ENCODE data around the gene TEPSIN.

Gene TEPSIN

DNA sequence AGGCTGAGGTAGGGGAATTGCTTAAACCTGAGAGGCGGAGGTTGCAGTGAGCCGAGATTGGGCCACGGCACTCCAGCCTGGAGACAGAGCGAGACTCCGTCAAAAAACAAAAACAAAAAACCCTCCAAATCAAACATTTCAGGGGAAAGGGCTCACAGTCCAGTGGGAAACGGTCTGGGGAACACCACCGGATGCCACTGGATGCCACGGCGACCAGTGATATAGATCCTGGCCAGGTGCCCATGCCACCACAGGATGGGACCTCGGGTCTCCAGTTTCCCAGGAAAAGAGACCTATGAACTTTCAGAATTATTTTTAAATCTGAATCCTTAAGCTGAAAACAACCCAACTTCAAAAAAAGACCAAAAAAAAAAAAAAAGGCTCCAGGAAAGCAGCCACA is 28.4 kb downstream of the TEPSIN start:
- Histone ChIP-seq H3K27me3 (ENCODE audit: control insufficient read depth in 1 of 2, insufficient read depth in 2 of 2, low read length in 2 of 2) (no peaks in the 10 kb centered on the region), H3K36me3 (ENCODE audit: control insufficient read depth in 1 of 2, insufficient read depth in 2 of 2, low read length in 2 of 2) (peaks cover 0 to 11% of the 10 kb centered on the region in 2 donors), H3K27ac (ENCODE audit: low read depth, low read length) (no peak overlapping the region), H3K9ac (ENCODE audit: low read depth in 1 of 2, low read length in 2 of 2) (no peak overlapping the region), H3K4me3 (ENCODE audit: low read depth in 1 of 2, low read length in 2 of 2) (no peak overlapping the region), H3K4me1 (ENCODE audit: control insufficient read depth in 1 of 2, insufficient read depth in 2 of 2, low read length in 2 of 2) (no peaks in the 10 kb centered on the region), H3K9me3 (ENCODE audit: control insufficient read depth in 1 of 2, low read length in 2 of 2) (no peaks in the 10 kb centered on the region)

GRCh38 chr17:81209141-81209540 is 29.7 kb downstream of the TEPSIN start:
- no peaks in the 10 kb centered on the region for H3K27me3 ChIP-seq (ENCODE audit: control insufficient read depth in 1 of 2, insufficient read depth in 2 of 2, low read length in 2 of 2)
- H3K9me3 ChIP-seq (ENCODE audit: control insufficient read depth in 1 of 2, low read length in 2 of 2): no peaks in the 10 kb centered on the region
- H3K4me1 ChIP-seq (ENCODE audit: control insufficient read depth in 1 of 2, insufficient read depth in 2 of 2, low read length in 2 of 2): no peaks in the 10 kb centered on the region
- no peak overlapping the region for H3K9ac ChIP-seq (ENCODE audit: low read depth in 1 of 2, low read length in 2 of 2)
- H3K4me3 ChIP-seq (ENCODE audit: low read depth in 1 of 2, low read length in 2 of 2): no peak overlapping the region
- no peak overlapping the region for H3K27ac ChIP-seq (ENCODE audit: low read depth, low read length)
- peaks cover 0 to 11% of the 10 kb centered on the region in 2 donors for H3K36me3 ChIP-seq (ENCODE audit: control insufficient read depth in 1 of 2, insufficient read depth in 2 of 2, low read length in 2 of 2)

- no peaks in the 10 kb centered on the region for H3K27me3 ChIP-seq (ENCODE audit: control insufficient read depth in 1 of 2, insufficient read depth in 2 of 2, low read length in 2 of 2)
Measured at GRCh38 chr17:81208651-81209050, 30.2 kb downstream of the TEPSIN start.

DNA sequence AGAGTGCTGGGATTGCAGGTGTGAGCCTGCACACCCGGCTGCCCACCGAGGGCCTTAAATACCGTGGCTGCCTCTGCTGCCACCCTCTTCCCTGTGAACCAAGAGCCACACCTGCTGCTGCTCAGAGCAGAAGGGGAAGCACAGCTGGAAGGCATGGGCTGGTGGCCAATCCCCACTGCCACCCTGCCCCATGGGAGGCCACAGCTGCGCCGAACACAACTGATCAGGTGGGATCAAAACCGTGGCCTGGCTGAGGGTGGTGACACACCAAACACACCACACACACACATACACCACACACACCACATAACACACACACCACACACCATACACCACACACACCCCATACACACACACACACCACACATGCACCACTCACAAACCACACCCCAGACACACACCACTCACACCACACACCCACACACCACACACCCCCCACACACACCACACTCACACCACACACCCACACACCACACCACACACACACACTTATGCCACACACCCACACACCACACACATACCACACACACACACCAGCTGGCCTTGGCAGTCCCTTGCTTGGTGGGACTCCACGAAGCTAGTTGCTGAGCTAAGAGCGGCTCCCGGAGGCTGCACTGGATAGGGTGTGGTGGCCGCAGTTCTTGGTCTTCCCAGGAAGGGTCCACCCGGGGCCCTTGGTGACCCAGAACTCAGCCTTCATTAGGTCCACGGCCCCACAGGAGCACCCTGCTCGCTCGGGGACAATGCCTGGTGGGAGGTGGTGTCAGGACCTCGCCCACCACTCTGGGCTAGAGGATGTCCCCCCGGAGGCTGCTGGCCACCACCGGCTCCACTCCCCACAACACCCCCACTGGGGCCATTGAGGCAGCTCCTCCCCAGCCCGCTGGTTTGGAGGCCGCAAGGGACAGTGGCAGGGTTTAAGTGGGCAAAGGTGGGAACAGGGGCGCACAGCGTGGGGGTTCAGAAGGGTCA is 31.0 kb downstream of the TEPSIN start:
- Histone ChIP-seq H3K27me3 (ENCODE audit: control insufficient read depth in 1 of 2, insufficient read depth in 2 of 2, low read length in 2 of 2) (no peaks in the 10 kb centered on the region), H3K4me1 (ENCODE audit: control insufficient read depth in 1 of 2, insufficient read depth in 2 of 2, low read length in 2 of 2) (no peaks in the 10 kb centered on the region), H3K4me3 (ENCODE audit: low read depth in 1 of 2, low read length in 2 of 2) (no peak overlapping the region), H3K36me3 (ENCODE audit: control insufficient read depth in 1 of 2, insufficient read depth in 2 of 2, low read length in 2 of 2) (peaks cover 0 to 11% of the 10 kb centered on the region in 2 donors), H3K9me3 (ENCODE audit: control insufficient read depth in 1 of 2, low read length in 2 of 2) (no peaks in the 10 kb centered on the region), H3K9ac (ENCODE audit: low read depth in 1 of 2, low read length in 2 of 2) (no peak overlapping the region), H3K27ac (ENCODE audit: low read depth, low read length) (no peak overlapping the region)

More at GRCh38 chr17:81208651-81209050, 30.2 kb downstream of the TEPSIN start:
- Histone ChIP-seq H3K9me3 (ENCODE audit: control insufficient read depth in 1 of 2, low read length in 2 of 2) (no peaks in the 10 kb centered on the region), H3K4me3 (ENCODE audit: low read depth in 1 of 2, low read length in 2 of 2) (no peak overlapping the region), H3K36me3 (ENCODE audit: control insufficient read depth in 1 of 2, insufficient read depth in 2 of 2, low read length in 2 of 2) (peaks cover 0 to 11% of the 10 kb centered on the region in 2 donors), H3K4me1 (ENCODE audit: control insufficient read depth in 1 of 2, insufficient read depth in 2 of 2, low read length in 2 of 2) (no peaks in the 10 kb centered on the region), H3K27ac (ENCODE audit: low read depth, low read length) (no peak overlapping the region), H3K9ac (ENCODE audit: low read depth in 1 of 2, low read length in 2 of 2) (no peak overlapping the region)

DNA sequence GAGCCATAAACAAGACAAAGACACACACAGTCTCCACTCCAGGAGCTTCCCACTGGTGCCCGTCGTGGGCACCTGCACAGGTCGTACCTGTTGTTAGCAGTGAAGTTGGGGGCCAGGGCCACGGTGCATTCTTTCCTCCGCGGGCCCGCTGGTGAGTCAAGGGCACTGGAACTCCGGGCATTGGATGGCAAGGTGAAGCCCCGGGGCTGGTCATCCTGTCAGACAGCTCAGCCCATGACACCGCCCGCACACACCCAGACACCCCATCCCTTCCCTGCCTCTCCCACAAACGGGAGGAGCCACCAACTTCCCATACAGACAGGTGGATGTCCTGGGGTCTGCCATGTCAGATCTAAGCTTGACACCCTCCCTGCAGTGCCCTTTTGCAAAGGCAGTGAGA is 32.2 kb downstream of the TEPSIN start:
- H3K4me3 ChIP-seq (ENCODE audit: low read depth in 1 of 2, low read length in 2 of 2): no peak overlapping the region
- H3K27me3 ChIP-seq (ENCODE audit: control insufficient read depth in 1 of 2, insufficient read depth in 2 of 2, low read length in 2 of 2): no peaks in the 10 kb centered on the region
- no peaks in the 10 kb centered on the region for H3K4me1 ChIP-seq (ENCODE audit: control insufficient read depth in 1 of 2, insufficient read depth in 2 of 2, low read length in 2 of 2)
- H3K27ac ChIP-seq (ENCODE audit: low read depth, low read length): no peak overlapping the region
- H3K36me3 ChIP-seq (ENCODE audit: control insufficient read depth in 1 of 2, insufficient read depth in 2 of 2, low read length in 2 of 2): peaks cover 0 to 11% of the 10 kb centered on the region in 2 donors
- no peak overlapping the region for H3K9ac ChIP-seq (ENCODE audit: low read depth in 1 of 2, low read length in 2 of 2)
- no peaks in the 10 kb centered on the region for H3K9me3 ChIP-seq (ENCODE audit: control insufficient read depth in 1 of 2, low read length in 2 of 2)

DNA sequence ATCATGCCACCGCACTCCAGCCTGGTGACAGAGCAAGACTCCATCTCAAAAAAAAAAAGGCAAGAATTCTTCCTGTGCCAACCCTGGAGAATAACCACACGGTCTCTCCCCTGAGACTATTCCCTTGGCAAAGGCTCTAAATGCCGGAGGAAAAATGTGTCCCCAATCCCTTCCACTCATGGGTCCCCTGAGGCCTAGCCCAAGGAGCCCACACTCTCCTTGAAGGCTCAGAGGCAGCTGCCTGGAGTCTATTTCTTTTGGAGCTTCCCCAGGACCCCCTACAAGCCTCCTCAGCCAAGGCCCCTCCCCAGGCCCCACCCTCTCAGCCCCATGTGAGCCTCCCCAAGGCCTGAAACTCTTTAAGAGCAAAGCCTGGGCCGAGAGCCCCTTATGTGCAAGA is 32.7 kb downstream of the TEPSIN start:
- no peak overlapping the region for H3K4me3 ChIP-seq (ENCODE audit: low read depth in 1 of 2, low read length in 2 of 2)
- H3K4me1 ChIP-seq (ENCODE audit: control insufficient read depth in 1 of 2, insufficient read depth in 2 of 2, low read length in 2 of 2): no peaks in the 10 kb centered on the region
- peaks cover 0 to 11% of the 10 kb centered on the region in 2 donors for H3K36me3 ChIP-seq (ENCODE audit: control insufficient read depth in 1 of 2, insufficient read depth in 2 of 2, low read length in 2 of 2)
- H3K9ac ChIP-seq (ENCODE audit: low read depth in 1 of 2, low read length in 2 of 2): no peak overlapping the region
- H3K27ac ChIP-seq (ENCODE audit: low read depth, low read length): no peak overlapping the region
- no peaks in the 10 kb centered on the region for H3K27me3 ChIP-seq (ENCODE audit: control insufficient read depth in 1 of 2, insufficient read depth in 2 of 2, low read length in 2 of 2)
- no peaks in the 10 kb centered on the region for H3K9me3 ChIP-seq (ENCODE audit: control insufficient read depth in 1 of 2, low read length in 2 of 2)

- H3K4me1 ChIP-seq (ENCODE audit: control insufficient read depth in 1 of 2, insufficient read depth in 2 of 2, low read length in 2 of 2): no peaks in the 10 kb centered on the region
- H3K27me3 ChIP-seq (ENCODE audit: control insufficient read depth in 1 of 2, insufficient read depth in 2 of 2, low read length in 2 of 2): no peaks in the 10 kb centered on the region
- no peak overlapping the region for H3K27ac ChIP-seq (ENCODE audit: low read depth, low read length)
- H3K9me3 ChIP-seq (ENCODE audit: control insufficient read depth in 1 of 2, low read length in 2 of 2): no peaks in the 10 kb centered on the region
- H3K9ac ChIP-seq (ENCODE audit: low read depth in 1 of 2, low read length in 2 of 2): no peak overlapping the region
- H3K4me3 ChIP-seq (ENCODE audit: low read depth in 1 of 2, low read length in 2 of 2): no peak overlapping the region
- H3K36me3 ChIP-seq (ENCODE audit: control insufficient read depth in 1 of 2, insufficient read depth in 2 of 2, low read length in 2 of 2): peaks cover 0 to 11% of the 10 kb centered on the region in 2 donors
Measured at GRCh38 chr17:81204578-81204977, 34.3 kb downstream of the TEPSIN start.

GRCh38 chr17:81203136-81203535 is 35.7 kb downstream of the TEPSIN start:
- Histone ChIP-seq H3K36me3 (ENCODE audit: control insufficient read depth in 1 of 2, insufficient read depth in 2 of 2, low read length in 2 of 2) (peaks cover 0 to 7% of the 10 kb centered on the region in 2 donors), H3K9me3 (ENCODE audit: control insufficient read depth in 1 of 2, low read length in 2 of 2) (no peaks in the 10 kb centered on the region), H3K27me3 (ENCODE audit: control insufficient read depth in 1 of 2, insufficient read depth in 2 of 2, low read length in 2 of 2) (no peaks in the 10 kb centered on the region), H3K4me1 (ENCODE audit: control insufficient read depth in 1 of 2, insufficient read depth in 2 of 2, low read length in 2 of 2) (no peaks in the 10 kb centered on the region), H3K4me3 (ENCODE audit: low read depth in 1 of 2, low read length in 2 of 2) (no peak overlapping the region), H3K9ac (ENCODE audit: low read depth in 1 of 2, low read length in 2 of 2) (no peak overlapping the region), H3K27ac (ENCODE audit: low read depth, low read length) (no peak overlapping the region)

DNA sequence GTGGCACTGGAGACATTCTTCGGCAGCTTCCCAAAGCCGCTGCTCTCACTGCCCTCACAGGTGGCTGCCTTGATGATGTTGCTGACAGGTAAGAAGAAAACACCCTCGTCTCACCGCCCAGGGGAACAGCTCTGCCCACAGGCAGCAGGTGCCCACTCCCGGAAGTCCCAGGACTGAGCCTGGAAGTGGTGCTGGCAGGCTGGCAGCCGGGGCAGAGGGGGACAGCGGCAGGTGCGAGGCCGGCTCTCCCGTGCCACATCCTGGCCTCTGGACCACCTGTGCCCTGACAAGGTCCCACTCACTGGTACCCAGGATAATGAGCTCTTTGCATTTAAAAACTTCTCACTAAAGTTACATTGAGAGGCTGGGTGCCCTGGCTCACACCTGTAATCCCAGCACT is 36.5 kb downstream of the TEPSIN start:
- no peaks in the 10 kb centered on the region for H3K27me3 ChIP-seq (ENCODE audit: control insufficient read depth in 1 of 2, insufficient read depth in 2 of 2, low read length in 2 of 2)
- peaks cover 0 to 7% of the 10 kb centered on the region in 2 donors for H3K36me3 ChIP-seq (ENCODE audit: control insufficient read depth in 1 of 2, insufficient read depth in 2 of 2, low read length in 2 of 2)
- H3K9me3 ChIP-seq (ENCODE audit: control insufficient read depth in 1 of 2, low read length in 2 of 2): no peaks in the 10 kb centered on the region
- no peak overlapping the region for H3K27ac ChIP-seq (ENCODE audit: low read depth, low read length)
- no peak overlapping the region for H3K4me3 ChIP-seq (ENCODE audit: low read depth in 1 of 2, low read length in 2 of 2)
- no peak overlapping the region for H3K9ac ChIP-seq (ENCODE audit: low read depth in 1 of 2, low read length in 2 of 2)
- no peaks in the 10 kb centered on the region for H3K4me1 ChIP-seq (ENCODE audit: control insufficient read depth in 1 of 2, insufficient read depth in 2 of 2, low read length in 2 of 2)

DNA sequence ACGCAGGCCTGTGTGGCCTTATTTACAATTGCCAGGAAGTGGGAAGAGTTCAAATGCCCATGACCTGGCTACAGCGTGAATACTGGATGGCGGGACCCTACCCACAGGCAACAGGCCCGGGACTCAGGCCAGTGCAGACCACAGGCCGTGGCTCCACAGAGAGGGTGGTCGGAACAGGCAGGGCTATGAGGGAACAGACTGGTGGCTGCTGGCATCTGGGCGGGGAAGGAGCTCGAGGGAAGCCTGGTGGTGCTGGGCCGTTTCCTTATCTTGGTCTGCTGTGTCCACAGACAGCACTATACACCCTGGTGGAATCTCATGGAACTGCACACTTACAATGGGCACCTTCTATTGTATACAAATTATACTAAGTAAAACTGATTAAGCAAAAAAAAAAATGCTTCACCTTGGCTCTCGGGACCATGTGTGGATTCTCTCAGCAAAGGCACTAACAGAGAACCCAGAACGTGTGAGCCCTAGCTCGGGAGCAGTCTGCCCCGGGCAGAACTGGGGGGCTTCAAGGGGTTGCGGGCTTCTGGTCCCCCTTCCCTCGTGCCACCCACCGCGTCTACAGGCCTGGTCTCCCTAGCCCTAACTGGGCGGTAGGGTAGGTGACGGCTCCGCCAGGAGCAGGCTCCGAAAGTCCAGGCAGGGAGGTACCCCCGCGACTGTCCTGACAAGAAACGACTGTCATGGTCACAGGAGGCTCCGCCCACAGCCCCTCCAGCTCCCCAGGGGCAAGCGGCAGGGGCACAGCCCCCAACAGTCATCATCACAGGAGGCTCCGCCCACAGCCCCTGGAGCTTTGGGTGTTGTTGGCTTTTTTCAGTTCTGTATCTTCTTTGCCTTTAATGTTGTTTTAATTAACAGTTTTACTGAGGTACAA is 37.9 kb downstream of the TEPSIN start:
- H3K4me1 ChIP-seq (ENCODE audit: control insufficient read depth in 1 of 2, insufficient read depth in 2 of 2, low read length in 2 of 2): no peaks in the 10 kb centered on the region
- no peak overlapping the region for H3K4me3 ChIP-seq (ENCODE audit: low read depth in 1 of 2, low read length in 2 of 2)
- H3K9ac ChIP-seq (ENCODE audit: low read depth in 1 of 2, low read length in 2 of 2): no peak overlapping the region
- no peaks in the 10 kb centered on the region for H3K27me3 ChIP-seq (ENCODE audit: control insufficient read depth in 1 of 2, insufficient read depth in 2 of 2, low read length in 2 of 2)
- no peak overlapping the region for H3K27ac ChIP-seq (ENCODE audit: low read depth, low read length)
- no peaks in the 10 kb centered on the region for H3K36me3 ChIP-seq (ENCODE audit: control insufficient read depth in 1 of 2, insufficient read depth in 2 of 2, low read length in 2 of 2)
- no peaks in the 10 kb centered on the region for H3K9me3 ChIP-seq (ENCODE audit: control insufficient read depth in 1 of 2, low read length in 2 of 2)
